Calu3 (cell line): ENCODE results near the gene CDH4. TPM values are rescaled to one million over a fixed set of nuclear protein-coding genes. Genes with fewer than 3 reads are reported as not detected.

Experiments
- BruUV-seq: library from RNA; stranded (reverse); fragments of 400-500 nt; replicated peaks from 2 replicates; lab custom pipeline; 2021; lab: Mats Ljungman, UMichigan
- CTCF ChIA-PET: fragments of 300-600 bp; sonication (Branson Sonifier 250); formaldehyde crosslinking; loops from one replicate; lab custom pipeline; 2022; ENCODE audit warnings: antibody characterized with exemption; lab: Charles Lee
- DNase-seq: peaks from one replicate; pipeline ENCODE4 v3.0.0; 2022
- H3K27ac Mint-ChIP-seq: one replicate; pipeline ENCODE4 v1.8.0; 2022; ENCODE audit warnings: mixed read lengths; ENCODE audit not compliant: unreplicated experiment
- H3K27me3 Mint-ChIP-seq: one replicate; pipeline ENCODE4 v1.8.0; 2022; ENCODE audit warnings: mixed read lengths; ENCODE audit not compliant: unreplicated experiment
- H3K36me3 Mint-ChIP-seq: one replicate; pipeline ENCODE4 v1.8.0; 2022; ENCODE audit warnings: mild to moderate bottlenecking, moderate library complexity, mixed read lengths; ENCODE audit not compliant: insufficient read depth, unreplicated experiment
- H3K4me1 Mint-ChIP-seq: one replicate; pipeline ENCODE4 v1.8.0; 2022; ENCODE audit warnings: mild to moderate bottlenecking, low read depth, mixed read lengths; ENCODE audit not compliant: unreplicated experiment
- H3K4me3 Mint-ChIP-seq: one replicate; pipeline ENCODE4 v1.8.0; 2022; ENCODE audit warnings: mild to moderate bottlenecking, low read depth, moderate library complexity, mixed read lengths; ENCODE audit not compliant: unreplicated experiment
- H3K9me3 Mint-ChIP-seq: one replicate; pipeline ENCODE4 v1.8.0; 2022; ENCODE audit warnings: low read depth, mixed read lengths; ENCODE audit not compliant: unreplicated experiment
- intact Hi-C: fragments of 100-400 bp; cut with micrococcal nuclease; formaldehyde crosslinking; loops from one replicate; pipeline ENCODE4 v1.10.0; 2022; ENCODE audit not compliant: unreplicated experiment
- total RNA-seq: library from RNA; stranded (reverse); gene quantifications from 2 replicates; pipeline ENCODE4 v1.2.3, GENCODE V29; 2022
- TF ChIP-seq, protein P1 (sequence below): fragments of 200-600 bp; IDR thresholded peaks from one replicate; pipeline ENCODE4 v1.8.0; 2022; ENCODE audit warnings: antibody characterized with exemption; ENCODE audit not compliant: unreplicated experiment

CDH4 gene
- total RNA-seq, 1 experiment from 2014 or later, result not detected

DNA sequence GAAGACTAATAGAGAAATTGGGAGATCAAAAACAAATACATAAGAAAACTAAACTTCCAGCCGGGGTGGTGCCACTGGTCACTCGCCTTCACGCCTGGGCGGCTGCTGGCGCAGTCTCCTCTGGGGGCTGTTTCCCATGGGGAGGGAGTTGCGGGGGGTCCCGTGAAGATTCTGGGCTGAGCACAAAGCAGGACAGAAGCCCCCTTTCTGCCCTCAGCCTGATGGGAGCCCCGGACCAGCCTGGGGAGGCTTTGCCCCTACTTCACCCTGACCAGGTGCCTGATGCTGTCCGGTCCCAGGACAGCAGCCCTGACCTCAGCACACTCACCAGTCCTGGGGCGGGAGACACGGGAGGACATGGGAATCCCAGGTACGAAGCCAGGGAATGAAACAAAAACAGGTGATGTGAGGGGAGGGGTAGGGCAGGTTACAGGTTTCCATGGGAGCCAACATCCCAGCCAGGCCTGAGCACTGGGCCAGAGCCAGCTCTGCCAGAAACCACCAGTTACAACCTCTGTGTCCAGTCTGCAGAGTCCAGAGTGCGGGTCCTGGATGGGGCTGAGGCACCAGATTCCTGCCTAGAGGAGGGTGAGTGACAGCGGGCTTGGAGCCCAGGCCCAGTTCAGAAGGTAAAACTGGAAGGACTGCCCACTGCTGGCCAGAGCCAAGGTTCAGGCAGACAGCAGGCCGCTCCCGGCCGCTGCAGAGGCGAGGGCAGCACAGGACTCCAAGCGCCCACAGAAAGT is 487.2 kb downstream of the CDH4 start:
- H3K27ac Mint-ChIP-seq, result no peak overlapping the region
- no peaks in the 10 kb centered on the region for H3K9me3 Mint-ChIP-seq
- CTCF ChIA-PET, result no interaction called here
- intact Hi-C loops, result no loop called here
- no TSS peak for BruUV-seq
- H3K4me3 Mint-ChIP-seq, result no peak overlapping the region
- TF ChIP-seq, protein P1, sequence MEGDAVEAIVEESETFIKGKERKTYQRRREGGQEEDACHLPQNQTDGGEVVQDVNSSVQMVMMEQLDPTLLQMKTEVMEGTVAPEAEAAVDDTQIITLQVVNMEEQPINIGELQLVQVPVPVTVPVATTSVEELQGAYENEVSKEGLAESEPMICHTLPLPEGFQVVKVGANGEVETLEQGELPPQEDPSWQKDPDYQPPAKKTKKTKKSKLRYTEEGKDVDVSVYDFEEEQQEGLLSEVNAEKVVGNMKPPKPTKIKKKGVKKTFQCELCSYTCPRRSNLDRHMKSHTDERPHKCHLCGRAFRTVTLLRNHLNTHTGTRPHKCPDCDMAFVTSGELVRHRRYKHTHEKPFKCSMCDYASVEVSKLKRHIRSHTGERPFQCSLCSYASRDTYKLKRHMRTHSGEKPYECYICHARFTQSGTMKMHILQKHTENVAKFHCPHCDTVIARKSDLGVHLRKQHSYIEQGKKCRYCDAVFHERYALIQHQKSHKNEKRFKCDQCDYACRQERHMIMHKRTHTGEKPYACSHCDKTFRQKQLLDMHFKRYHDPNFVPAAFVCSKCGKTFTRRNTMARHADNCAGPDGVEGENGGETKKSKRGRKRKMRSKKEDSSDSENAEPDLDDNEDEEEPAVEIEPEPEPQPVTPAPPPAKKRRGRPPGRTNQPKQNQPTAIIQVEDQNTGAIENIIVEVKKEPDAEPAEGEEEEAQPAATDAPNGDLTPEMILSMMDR, result no peak
- no peaks in the 10 kb centered on the region for H3K4me1 Mint-ChIP-seq
- H3K27me3 Mint-ChIP-seq, result peaks cover 58% of the 10 kb centered on the region
- no peaks in the 10 kb centered on the region for H3K36me3 Mint-ChIP-seq
- DNase-seq, result no peak

DNA sequence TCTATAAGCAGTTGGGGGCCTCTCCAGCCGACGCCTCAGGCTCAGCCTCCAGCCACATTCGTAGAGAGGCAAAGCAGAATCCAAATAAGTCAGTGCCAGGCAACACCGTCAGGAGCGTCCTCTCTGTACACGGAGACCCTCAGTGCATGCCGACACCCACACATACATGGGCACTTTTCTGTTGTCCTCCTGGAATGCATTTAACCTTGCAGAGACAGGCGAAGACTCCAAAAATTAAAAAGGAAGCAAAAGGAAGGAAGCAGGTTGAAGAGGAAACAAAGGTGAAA is 487.7 kb downstream of the CDH4 start:
- peaks cover 64% of the 10 kb centered on the region for H3K27me3 Mint-ChIP-seq
- intact Hi-C loops, result no loop called here
- no peaks in the 10 kb centered on the region for H3K4me1 Mint-ChIP-seq
- no peak for DNase-seq
- CTCF ChIA-PET, result no interaction called here
- no peak overlapping the region for H3K27ac Mint-ChIP-seq
- H3K36me3 Mint-ChIP-seq, result no peaks in the 10 kb centered on the region
- TF ChIP-seq, protein P1, result no peak
- no TSS peak for BruUV-seq
- no peaks in the 10 kb centered on the region for H3K9me3 Mint-ChIP-seq
- H3K4me3 Mint-ChIP-seq, result no peak overlapping the region

DNA sequence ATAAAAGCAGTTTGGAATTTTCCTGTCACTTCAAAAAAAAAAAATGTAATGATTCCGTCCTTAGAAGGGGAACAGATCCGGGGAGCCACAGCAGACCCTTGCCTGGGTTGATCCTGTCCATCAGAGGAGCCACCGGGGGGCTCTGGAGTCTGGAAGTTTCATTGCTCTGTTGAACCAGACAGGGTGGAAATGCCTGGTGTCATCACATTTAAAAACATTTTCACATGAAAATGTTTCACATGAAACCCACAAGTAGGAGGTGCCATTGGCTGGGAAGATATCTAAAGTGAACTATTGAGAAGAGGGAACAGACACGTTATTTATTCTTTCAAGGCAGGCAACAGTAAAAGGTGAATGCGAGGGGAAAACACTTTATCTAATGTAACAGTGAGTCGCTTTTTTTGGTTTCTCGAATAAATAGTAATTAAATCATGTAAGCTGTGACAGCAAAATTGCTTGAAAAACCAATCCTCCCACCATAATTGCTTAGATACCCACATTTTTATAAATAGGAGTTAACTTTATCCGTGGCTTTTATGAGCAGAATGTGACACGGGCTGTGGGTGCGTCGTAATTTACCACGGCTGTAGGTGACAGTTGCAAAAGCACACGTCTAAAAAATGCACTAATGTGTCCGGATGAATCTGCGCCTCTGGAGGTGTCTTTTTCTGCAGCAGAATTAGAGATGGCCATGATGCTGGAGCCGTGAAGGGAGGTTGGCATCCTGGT is 490.2 kb downstream of the CDH4 start:
- no peak for DNase-seq
- TF ChIP-seq, protein P1, result no peak
- Mint-ChIP-seq H3K9me3 (no peaks in the 10 kb centered on the region), H3K4me3 (no peak overlapping the region), H3K27ac (no peak overlapping the region), H3K27me3 (peaks cover 51% of the 10 kb centered on the region), H3K36me3 (no peaks in the 10 kb centered on the region), H3K4me1 (no peaks in the 10 kb centered on the region)
- no TSS peak for BruUV-seq
- CTCF ChIA-PET, result no interaction called here
- intact Hi-C loops, result no loop called here

DNA sequence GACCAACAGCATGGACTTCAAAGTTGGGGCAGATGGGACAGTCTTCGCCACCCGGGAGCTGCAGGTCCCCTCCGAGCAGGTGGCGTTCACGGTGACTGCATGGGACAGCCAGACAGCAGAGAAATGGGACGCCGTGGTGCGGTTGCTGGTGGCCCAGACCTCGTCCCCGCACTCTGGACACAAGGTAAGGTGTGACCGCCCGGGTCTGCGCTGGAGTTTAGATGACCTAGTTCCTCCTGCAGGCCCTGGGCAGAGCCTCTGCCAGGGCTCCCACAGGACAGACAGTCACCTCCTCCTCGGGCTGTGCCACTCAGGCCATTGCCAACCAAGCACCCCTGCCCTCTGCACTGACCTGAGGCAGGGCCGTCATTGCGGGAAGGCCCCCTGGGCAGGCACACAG is 491.5 kb downstream of the CDH4 start:
- Mint-ChIP-seq H3K9me3 (no peaks in the 10 kb centered on the region), H3K36me3 (no peaks in the 10 kb centered on the region), H3K27me3 (peaks cover 51% of the 10 kb centered on the region), H3K27ac (no peak overlapping the region), H3K4me3 (no peak overlapping the region), H3K4me1 (no peaks in the 10 kb centered on the region)
- intact Hi-C loops, result no loop called here
- CTCF ChIA-PET, result no interaction called here
- no peak for DNase-seq
- BruUV-seq, result no TSS peak
- TF ChIP-seq, protein P1, result no peak
